HepG2 (cell line): ENCODE measurements around the gene KRTAP10-9.

Source experiments
- ARID4A ChIP-seq: sonication (generic); formaldehyde crosslinking; IDR thresholded peaks from 2 replicates; pipeline ENCODE4 v1.5.0; 2020; ENCODE audit warnings: mild to moderate bottlenecking, missing genetic modification reagents, borderline replicate concordance
- EP300 ChIP-seq, 3 experiments: sonication (generic) in 1 of 3; formaldehyde crosslinking in 1 of 3; IDR thresholded peaks; 2 replicates each; pipeline versions ENCODE4 v1.5.1 to v1.6.1; 2011 to 2020; ENCODE audit warnings: low read depth in 2 of 3, low read length in 2 of 3, borderline replicate concordance in 1 of 3, improper control_type of control experiment in 1 of 3, mild to moderate bottlenecking in 1 of 3, missing genetic modification reagents in 1 of 3, moderate library complexity in 1 of 3
- NFYC ChIP-seq: IDR thresholded peaks from 2 replicates; pipeline ENCODE4 v1.6.1; 2016; ENCODE audit warnings: missing genetic modification reagents, missing compliant biosample characterization
- NR2C2 ChIP-seq: sonication (generic); formaldehyde crosslinking; IDR thresholded peaks from 2 replicates; pipeline ENCODE4 v1.4.0; 2020; ENCODE audit warnings: missing genetic modification reagents, mild to moderate bottlenecking, moderate library complexity, borderline replicate concordance
- PHF20 ChIP-seq: sonication (generic); formaldehyde crosslinking; IDR thresholded peaks from 2 replicates; pipeline ENCODE4 v1.5.0; 2020; ENCODE audit warnings: mild to moderate bottlenecking, missing genetic modification reagents
- POLR2A ChIP-seq, 2 experiments: IDR thresholded peaks; 2 replicates each; pipeline ENCODE4 v1.6.1; 2011; ENCODE audit warnings: low read depth in 2 of 2, low read length in 2 of 2, mild to moderate bottlenecking in 1 of 2, moderate library complexity in 1 of 2; ENCODE audit not compliant: insufficient read depth in 1 of 2
- POLR2AphosphoS5 ChIP-seq: IDR thresholded peaks from 2 replicates; pipeline ENCODE4 v1.6.1; 2012; ENCODE audit warnings: low read depth, low read length
- SNAPC2 ChIP-seq: sonication (generic); formaldehyde crosslinking; IDR thresholded peaks from 2 replicates; pipeline ENCODE4 v1.8.1; 2022; ENCODE audit warnings: mild to moderate bottlenecking, missing genetic modification reagents
- ZNF549 ChIP-seq: sonication (generic); formaldehyde crosslinking; IDR thresholded peaks from 2 replicates; pipeline ENCODE4 v1.5.0; 2020; ENCODE audit warnings: missing genetic modification reagents

DNA sequence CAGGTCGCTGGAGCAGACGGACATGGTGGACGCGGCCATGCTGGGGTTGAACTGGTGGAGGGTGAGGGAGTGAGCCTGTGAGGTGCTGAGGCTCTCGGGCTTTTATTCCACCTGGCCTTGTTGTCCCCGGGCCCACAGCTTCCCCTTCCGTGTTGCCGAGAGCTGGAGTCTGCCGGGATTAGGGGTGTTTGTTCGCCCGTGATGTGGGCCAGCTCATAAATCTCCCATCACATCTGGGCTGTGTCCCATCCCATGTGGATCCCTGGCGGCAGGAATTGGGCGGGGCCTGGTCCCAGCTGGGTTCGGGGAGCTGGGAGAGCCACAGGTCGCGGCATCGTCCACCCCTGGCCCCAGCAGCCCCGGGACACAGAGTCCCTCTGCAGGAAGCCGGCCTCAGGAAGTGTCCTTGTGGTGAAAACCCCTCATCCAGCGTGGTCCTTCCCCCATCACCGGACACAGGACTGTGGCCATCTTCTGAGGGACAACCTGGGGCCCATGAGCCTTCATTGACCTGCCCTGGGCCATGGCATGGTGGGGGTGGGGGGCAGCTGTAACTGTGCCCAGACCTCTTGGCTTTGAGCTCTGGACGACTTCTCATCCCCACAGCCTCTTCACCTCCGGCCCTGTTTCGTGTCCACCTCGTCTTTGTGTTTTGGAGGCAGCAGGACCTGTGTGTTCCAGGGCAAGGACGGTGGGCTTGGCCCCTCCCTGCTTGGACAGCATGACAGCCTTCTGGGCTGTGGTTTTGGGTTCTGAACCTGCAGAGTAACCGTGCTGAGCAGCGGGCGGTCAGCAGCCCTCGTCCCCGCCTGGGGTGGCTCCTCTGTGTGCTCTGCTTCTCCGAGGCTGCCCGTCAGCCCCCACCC lies 34.2 kb upstream of the KRTAP10-9 start, which contains the start of gene KRTAP10-6:
- TF ChIP-seq ZNF549: no peak
- no peak for TF ChIP-seq EP300 (IDR thresholded peaks at IDR 0.05; ENCODE audit: low read depth in 2 of 2, low read length in 2 of 2)
- TF ChIP-seq EP300 (CRISPR knock-in tag; IDR thresholded peaks at IDR 0.05; ENCODE audit: borderline replicate concordance): no peak
- TF ChIP-seq PHF20 (CRISPR knock-in tag): no peak
- TF ChIP-seq POLR2AphosphoS5: no peak
- no peak for TF ChIP-seq SNAPC2
- TF ChIP-seq ARID4A (CRISPR knock-in tag): no peak
- no peak for TF ChIP-seq NFYC
- no peak for TF ChIP-seq NR2C2 (CRISPR knock-in tag)
- no peak for TF ChIP-seq POLR2A (IDR thresholded peaks at IDR 0.05; ENCODE audit: insufficient read depth in 1 of 2, low read depth in 2 of 2, low read length in 2 of 2)
